MM.1S (cell line): Measurements from ENCODE around the gene GASK1B.

Experiments used
- DNase-seq: peaks from one replicate; pipeline ENCODE4 v3.0.0-alpha.2; 2015
- H2AFZ ChIP-seq: fragments of 300-600 bp; sonication (generic); 2 replicates; pipeline ENCODE4 v1.6.0; 2016; ENCODE audit warnings: antibody characterized with exemption, low read length
- H3F3A ChIP-seq: fragments of 300-600 bp; sonication (generic); 2 replicates; pipeline ENCODE4 v1.6.1; 2016; ENCODE audit warnings: mild to moderate bottlenecking, antibody characterized with exemption, low read length, moderate library complexity, mixed read lengths; ENCODE audit not compliant: insufficient read depth
- H3K27ac ChIP-seq: fragments of 300-600 bp; sonication (generic); 2 replicates; pipeline ENCODE4 v1.5.1; 2016; ENCODE audit warnings: mild to moderate bottlenecking, low read length
- H3K27me3 ChIP-seq: fragments of 300-600 bp; sonication (generic); replicated peaks from 2 replicates; pipeline ENCODE4 v1.6.0; 2016; ENCODE audit warnings: low read length; ENCODE audit not compliant: insufficient read depth
- H3K36me3 ChIP-seq: fragments of 300-600 bp; sonication (generic); replicated peaks from 2 replicates; pipeline ENCODE4 v1.6.1; 2016; ENCODE audit warnings: mild to moderate bottlenecking, low read length, mixed read lengths; ENCODE audit not compliant: insufficient read depth
- H3K4me1 ChIP-seq: fragments of 300-600 bp; sonication (generic); 2 replicates; pipeline ENCODE4 v1.6.1; 2016; ENCODE audit warnings: low read length, mixed read lengths
- H3K4me2 ChIP-seq: fragments of 300-600 bp; sonication (generic); 2 replicates; pipeline ENCODE4 v1.6.0; 2016; ENCODE audit warnings: low read depth, low read length
- H3K4me3 ChIP-seq: fragments of 300-600 bp; sonication (generic); 2 replicates; pipeline ENCODE4 v1.5.1; 2016; ENCODE audit warnings: low read length, mixed read lengths
- H3K79me2 ChIP-seq: fragments of 300-600 bp; sonication (generic); 2 replicates; pipeline ENCODE4 v1.6.1; 2016; ENCODE audit warnings: mixed run types, low read length, mixed read lengths
- H3K9ac ChIP-seq: fragments of 300-600 bp; sonication (generic); 2 replicates; pipeline ENCODE4 v1.6.1; 2016; ENCODE audit warnings: low read length, mixed read lengths
- H3K9me2 ChIP-seq: fragments of 300-600 bp; sonication (generic); replicated peaks from 2 replicates; pipeline ENCODE4 v1.6.1; 2016; ENCODE audit warnings: mild to moderate bottlenecking, low read length, mixed read lengths; ENCODE audit not compliant: insufficient read depth
- H3K9me3 ChIP-seq: fragments of 300-600 bp; sonication (generic); replicated peaks from 2 replicates; pipeline ENCODE4 v1.6.1; 2016; ENCODE audit warnings: mild to moderate bottlenecking, low read length, mixed read lengths; ENCODE audit not compliant: insufficient read depth
- H4K20me1 ChIP-seq: fragments of 300-600 bp; sonication (generic); 2 replicates; pipeline ENCODE4 v1.6.1; 2016; ENCODE audit warnings: mild to moderate bottlenecking, low read length, moderate library complexity, mixed read lengths; ENCODE audit not compliant: insufficient read depth
- EZH2 ChIP-seq: fragments of 300-600 bp; sonication (generic); optimal IDR thresholded peaks from 2 replicates; pipeline ENCODE3; 2017; ENCODE audit warnings: low read depth, mild to moderate bottlenecking, antibody characterized with exemption, low read length, mixed read lengths
- EZH2phosphoT487 ChIP-seq: fragments of 300-600 bp; sonication (generic); IDR thresholded peaks from 2 replicates; pipeline ENCODE4 v1.6.1; 2018; ENCODE audit warnings: antibody characterized with exemption, low read length
- TF ChIP-seq, protein P1 (sequence below): fragments of 300-600 bp; sonication (generic); IDR thresholded peaks from 2 replicates; pipeline ENCODE4 v1.5.1; 2016; ENCODE audit warnings: antibody characterized with exemption, low read length, mixed read lengths

GASK1B gene

DNA sequence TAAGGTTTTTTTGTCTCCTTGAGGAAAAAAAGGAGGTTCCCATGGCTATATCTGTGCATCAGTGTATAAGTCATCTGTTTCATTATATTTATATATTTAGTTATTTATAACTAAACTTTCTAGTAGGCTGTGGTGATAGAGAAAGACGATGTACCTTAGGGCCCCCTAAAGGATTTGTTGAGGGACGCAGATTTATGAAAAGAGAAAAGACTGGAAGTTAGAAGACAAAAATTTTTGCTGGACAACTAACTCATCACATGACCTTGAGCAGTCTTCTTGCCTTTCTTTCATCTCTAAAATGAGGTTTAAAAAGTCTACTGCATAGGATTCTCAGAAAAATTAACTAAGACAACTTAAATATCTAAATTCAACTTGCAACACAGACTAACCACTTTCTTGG is 6.1 kb downstream of the GASK1B start:
- DNase-seq, result no peak
- Histone ChIP-seq H3K9me2 (no peaks in the 10 kb centered on the region), H3F3A (no peaks in the 10 kb centered on the region), H4K20me1 (no peaks in the 10 kb centered on the region), H3K4me2 (no peak overlapping the region), H3K27me3 (no peaks in the 10 kb centered on the region), H3K9ac (no peak overlapping the region), H3K27ac (no peak overlapping the region), H3K4me1 (no peaks in the 10 kb centered on the region), H3K36me3 (no peaks in the 10 kb centered on the region), H3K9me3 (no peaks in the 10 kb centered on the region), H3K4me3 (no peak overlapping the region), H2AFZ (no peak overlapping the region), H3K79me2 (no peaks in the 10 kb centered on the region)
- no peak for TF ChIP-seq EZH2phosphoT487
- no peak for TF ChIP-seq EZH2

GRCh38 chr4:158164768-158165213 is 8.0 kb downstream of the GASK1B start:
- no peak overlapping the region for H3K4me2 ChIP-seq
- H3K4me1 ChIP-seq, result no peaks in the 10 kb centered on the region
- no peaks in the 10 kb centered on the region for H3F3A ChIP-seq
- no peaks in the 10 kb centered on the region for H3K9me3 ChIP-seq
- H3K4me3 ChIP-seq, result no peak overlapping the region
- no peak for DNase-seq
- no peaks in the 10 kb centered on the region for H3K79me2 ChIP-seq
- no peak overlapping the region for H3K9ac ChIP-seq
- no peak overlapping the region for H3K27ac ChIP-seq
- no peaks in the 10 kb centered on the region for H3K9me2 ChIP-seq
- H2AFZ ChIP-seq, result no peak overlapping the region
- TF ChIP-seq EZH2phosphoT487, result no peak
- TF ChIP-seq, protein P1, sequence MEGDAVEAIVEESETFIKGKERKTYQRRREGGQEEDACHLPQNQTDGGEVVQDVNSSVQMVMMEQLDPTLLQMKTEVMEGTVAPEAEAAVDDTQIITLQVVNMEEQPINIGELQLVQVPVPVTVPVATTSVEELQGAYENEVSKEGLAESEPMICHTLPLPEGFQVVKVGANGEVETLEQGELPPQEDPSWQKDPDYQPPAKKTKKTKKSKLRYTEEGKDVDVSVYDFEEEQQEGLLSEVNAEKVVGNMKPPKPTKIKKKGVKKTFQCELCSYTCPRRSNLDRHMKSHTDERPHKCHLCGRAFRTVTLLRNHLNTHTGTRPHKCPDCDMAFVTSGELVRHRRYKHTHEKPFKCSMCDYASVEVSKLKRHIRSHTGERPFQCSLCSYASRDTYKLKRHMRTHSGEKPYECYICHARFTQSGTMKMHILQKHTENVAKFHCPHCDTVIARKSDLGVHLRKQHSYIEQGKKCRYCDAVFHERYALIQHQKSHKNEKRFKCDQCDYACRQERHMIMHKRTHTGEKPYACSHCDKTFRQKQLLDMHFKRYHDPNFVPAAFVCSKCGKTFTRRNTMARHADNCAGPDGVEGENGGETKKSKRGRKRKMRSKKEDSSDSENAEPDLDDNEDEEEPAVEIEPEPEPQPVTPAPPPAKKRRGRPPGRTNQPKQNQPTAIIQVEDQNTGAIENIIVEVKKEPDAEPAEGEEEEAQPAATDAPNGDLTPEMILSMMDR, result no peak
- TF ChIP-seq EZH2, result no peak
- no peaks in the 10 kb centered on the region for H3K36me3 ChIP-seq
- no peaks in the 10 kb centered on the region for H3K27me3 ChIP-seq
- H4K20me1 ChIP-seq, result no peaks in the 10 kb centered on the region

DNA sequence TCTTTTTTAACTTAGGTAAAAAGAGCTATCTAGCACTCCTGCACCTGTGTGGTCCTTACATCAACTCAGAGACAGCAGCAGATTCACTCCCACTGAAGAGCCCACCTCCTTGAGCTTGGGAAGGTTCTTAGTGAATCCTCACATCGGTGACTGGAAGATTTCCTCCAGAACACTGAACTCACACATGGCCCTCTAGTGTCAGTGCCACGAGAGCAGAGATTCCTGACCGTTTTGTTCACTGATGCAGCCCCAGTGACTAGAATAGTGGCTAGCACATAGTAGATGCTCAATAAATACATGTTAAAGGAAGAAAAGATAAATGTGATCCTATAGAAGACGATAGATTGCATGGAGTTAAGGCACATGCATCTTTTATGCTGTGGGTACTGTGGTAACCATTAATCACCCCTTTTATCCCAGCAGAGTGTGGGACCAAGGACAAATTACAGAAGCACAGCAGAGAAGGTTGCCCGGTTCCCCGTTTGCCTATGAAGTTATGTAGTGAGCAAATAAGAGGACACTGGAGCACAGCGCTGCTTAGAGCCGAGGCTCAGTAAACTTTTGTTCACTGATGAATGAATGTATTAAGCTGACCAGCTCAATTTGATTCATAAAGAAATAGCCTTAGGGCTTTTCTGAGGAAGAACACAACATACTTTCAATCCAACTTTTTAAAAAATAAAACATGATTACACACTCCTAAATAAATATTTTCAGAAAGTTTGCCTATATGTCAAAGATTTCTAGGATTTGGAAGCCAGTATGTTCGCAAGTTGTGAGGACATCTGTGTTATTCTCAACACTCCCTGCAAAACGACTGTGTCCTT is 8.7 kb downstream of the GASK1B start:
- Histone ChIP-seq H3K9me2 (no peaks in the 10 kb centered on the region), H3K27ac (no peak overlapping the region), H4K20me1 (no peaks in the 10 kb centered on the region), H2AFZ (no peak overlapping the region), H3F3A (no peaks in the 10 kb centered on the region), H3K4me1 (no peaks in the 10 kb centered on the region), H3K4me2 (no peak overlapping the region), H3K4me3 (no peak overlapping the region), H3K79me2 (no peaks in the 10 kb centered on the region), H3K36me3 (no peaks in the 10 kb centered on the region), H3K9ac (no peak overlapping the region), H3K27me3 (no peaks in the 10 kb centered on the region), H3K9me3 (no peaks in the 10 kb centered on the region)
- no peak for DNase-seq
- TF ChIP-seq, protein P1, result no peak
- no peak for TF ChIP-seq EZH2phosphoT487
- no peak for TF ChIP-seq EZH2

DNA sequence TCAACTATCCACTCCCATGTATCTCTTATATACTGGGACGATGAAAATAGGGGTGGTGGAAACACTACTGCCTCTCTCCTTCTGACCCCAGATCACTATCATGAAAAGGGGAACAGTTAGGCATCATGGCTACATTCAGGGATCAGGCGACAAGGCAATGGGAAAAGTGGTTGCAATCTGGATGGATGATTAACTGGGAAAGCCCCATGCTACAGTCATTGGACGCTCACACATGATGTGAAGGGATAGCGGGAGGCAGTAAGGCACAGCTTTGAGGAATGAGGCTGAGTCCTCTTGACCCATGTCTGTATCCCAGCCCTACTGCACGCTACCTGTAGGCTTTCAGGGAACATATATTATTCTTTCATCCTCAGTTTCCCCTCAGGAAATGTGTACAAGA is 10.2 kb downstream of the GASK1B start:
- no peak overlapping the region for H3K27ac ChIP-seq
- no peaks in the 10 kb centered on the region for H3K9me2 ChIP-seq
- H3K4me1 ChIP-seq, result no peaks in the 10 kb centered on the region
- TF ChIP-seq, protein P1, result no peak
- TF ChIP-seq EZH2phosphoT487 (no peak), EZH2 (no peak)
- H3K36me3 ChIP-seq, result no peaks in the 10 kb centered on the region
- H4K20me1 ChIP-seq, result no peaks in the 10 kb centered on the region
- H3K27me3 ChIP-seq, result no peaks in the 10 kb centered on the region
- no peaks in the 10 kb centered on the region for H3F3A ChIP-seq
- no peaks in the 10 kb centered on the region for H3K79me2 ChIP-seq
- no peak overlapping the region for H2AFZ ChIP-seq
- H3K4me2 ChIP-seq, result no peak overlapping the region
- H3K4me3 ChIP-seq, result no peak overlapping the region
- no peaks in the 10 kb centered on the region for H3K9me3 ChIP-seq
- no peak overlapping the region for H3K9ac ChIP-seq
- DNase-seq, result no peak
